Measurements from ENCODE around the gene L3MBTL4. TPM values are rescaled to one million over a fixed set of nuclear protein-coding genes. Genes with fewer than 3 reads are reported as not detected.

The L3MBTL4 gene
- total RNA-seq, 2 experiments from 2014 or later = not detected

- no peaks in the 10 kb centered on the region for H3K4me1 ChIP-seq (ENCODE audit: insufficient read depth, low read length, poor library complexity, severe bottlenecking)
- no peaks in the 10 kb centered on the region for H3K79me2 ChIP-seq (ENCODE audit: insufficient read depth, low read depth, low read length)
- no peaks in the 10 kb centered on the region for H3K9me2 ChIP-seq (ENCODE audit: insufficient read depth, low read length)
- no peak overlapping the region for H2AFZ ChIP-seq (ENCODE audit: low read length)
- no TSS peak for BruUV-seq (replicated peaks)
- no peaks in the 10 kb centered on the region for H3K9me3 ChIP-seq (ENCODE audit: low read length)
- CTCF ChIA-PET (ENCODE audit: unreplicated experiment) = no interaction called here
- H3K27ac ChIP-seq (ENCODE audit: low read depth, low read length, poor library complexity, severe bottlenecking) = no peak overlapping the region
- DNase-seq (ENCODE audit: low spot score) = no peak
- intact Hi-C loops (cut with micrococcal nuclease; ENCODE audit: unreplicated experiment) = no loop called here
- H3K4me2 ChIP-seq (ENCODE audit: low read length) = no peak overlapping the region
- H3K4me3 ChIP-seq (ENCODE audit: low read depth, low read length, poor library complexity, severe bottlenecking) = no peak overlapping the region
- H3K36me3 ChIP-seq (ENCODE audit: insufficient read depth, low read length) = no peaks in the 10 kb centered on the region
- no peaks in the 10 kb centered on the region for H4K20me1 ChIP-seq (ENCODE audit: insufficient read depth, low read length)
- POLR2A ChIA-PET = interaction anchor here (0.6 kb wide), 1 partner anchor 125 kb away, joined by 4 read pairs; no protein-coding TSS in a partner anchor
- TF ChIP-seq EZH2phosphoT487 (IDR thresholded peaks at IDR 0.05; ENCODE audit: borderline replicate concordance, low read depth, low read length) (no peak), CTCF (conservative IDR thresholded peaks at IDR 0.05; ENCODE audit: low read length) (no peak)
These were observed 435.4 kb downstream of the L3MBTL4 start for GRCh38 chr18:5979176-5979888.

GRCh38 chr18:5977022-5977421 lies 437.7 kb downstream of the L3MBTL4 start:
- no peak overlapping the region for H3K4me3 ChIP-seq (ENCODE audit: low read depth, low read length, poor library complexity, severe bottlenecking)
- H2AFZ ChIP-seq (ENCODE audit: low read length) = no peak overlapping the region
- H3K36me3 ChIP-seq (ENCODE audit: insufficient read depth, low read length) = no peaks in the 10 kb centered on the region
- TF ChIP-seq CTCF (conservative IDR thresholded peaks at IDR 0.05; ENCODE audit: low read length) (no peak), EZH2phosphoT487 (IDR thresholded peaks at IDR 0.05; ENCODE audit: borderline replicate concordance, low read depth, low read length) (no peak)
- H3K9me2 ChIP-seq (ENCODE audit: insufficient read depth, low read length) = no peaks in the 10 kb centered on the region
- no peak overlapping the region for H3K27ac ChIP-seq (ENCODE audit: low read depth, low read length, poor library complexity, severe bottlenecking)
- no peaks in the 10 kb centered on the region for H4K20me1 ChIP-seq (ENCODE audit: insufficient read depth, low read length)
- H3K4me1 ChIP-seq (ENCODE audit: insufficient read depth, low read length, poor library complexity, severe bottlenecking) = no peaks in the 10 kb centered on the region
- DNase-seq (ENCODE audit: low spot score) = no peak
- intact Hi-C loops (cut with micrococcal nuclease; ENCODE audit: unreplicated experiment) = no loop called here
- POLR2A ChIA-PET = no interaction called here
- CTCF ChIA-PET (ENCODE audit: unreplicated experiment) = no interaction called here
- H3K9me3 ChIP-seq (ENCODE audit: low read length) = no peaks in the 10 kb centered on the region
- no peaks in the 10 kb centered on the region for H3K79me2 ChIP-seq (ENCODE audit: insufficient read depth, low read depth, low read length)
- no TSS peak for BruUV-seq (replicated peaks)
- no peak overlapping the region for H3K4me2 ChIP-seq (ENCODE audit: low read length)
